ENCODE measurements around the gene ACACA.

Gene ACACA

DNA sequence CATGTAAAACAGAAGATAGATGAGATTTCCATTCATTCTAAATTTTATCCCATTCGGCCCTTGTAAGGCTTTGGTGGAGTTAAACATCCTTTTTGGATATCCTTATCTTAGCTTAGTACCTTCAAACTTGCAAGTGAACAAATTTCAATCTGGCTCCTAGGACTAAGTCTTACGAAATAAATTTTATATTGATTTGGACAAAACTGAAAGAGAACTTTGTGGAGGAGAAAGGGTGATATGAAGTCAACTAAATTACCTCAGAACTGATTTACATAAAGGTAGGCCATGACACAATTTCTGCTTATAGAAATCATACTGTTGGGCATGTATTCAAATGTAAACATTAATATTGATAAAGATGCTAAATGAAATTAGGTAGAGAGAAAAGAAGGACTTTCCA lies 206.1 kb downstream of the ACACA start:
- DNase-seq (ENCODE audit: insufficient read length, low spot score) = no peak
- no peak for FAIRE-seq
- TF ChIP-seq POU2F2 (IDR thresholded peaks at IDR 0.05; ENCODE audit: low read depth, low read length) = no peak
- TF ChIP-seq POLR2AphosphoS5 (IDR thresholded peaks at IDR 0.05; ENCODE audit: low read depth, low read length) = no peak
- TF ChIP-seq TAF1 (IDR thresholded peaks at IDR 0.05; ENCODE audit: low read depth, low read length) = no peak
- TF ChIP-seq POLR2A (IDR thresholded peaks at IDR 0.05; ENCODE audit: low read depth, low read length) = no peak
- TF ChIP-seq PAX5 (IDR thresholded peaks at IDR 0.05; ENCODE audit: insufficient read depth, low read length, severe bottlenecking) = no peak
- no peak for TF ChIP-seq SPI1 (IDR thresholded peaks at IDR 0.05; ENCODE audit: low read depth, low read length)

DNA sequence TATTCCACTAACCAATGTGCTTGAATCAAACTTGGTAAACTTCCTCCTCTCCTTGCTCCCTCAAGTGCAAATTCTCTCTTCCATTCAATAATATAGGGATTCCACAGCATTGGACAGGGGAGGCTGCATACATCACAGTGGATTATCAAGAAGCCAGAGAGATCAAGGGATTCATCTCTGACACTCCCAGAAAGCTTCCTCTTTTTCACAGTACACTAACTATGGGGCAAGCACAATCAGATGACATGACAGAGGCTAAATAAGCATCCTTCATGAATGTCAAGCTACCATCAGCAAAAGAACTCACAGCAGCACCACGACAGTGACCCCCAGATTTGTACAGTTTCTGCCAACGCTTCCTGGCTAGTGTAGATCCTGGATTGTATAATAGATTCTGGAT lies 209.3 kb downstream of the ACACA start:
- no peak for FAIRE-seq
- TF ChIP-seq POLR2AphosphoS5 (IDR thresholded peaks at IDR 0.05; ENCODE audit: low read depth, low read length) (no peak), SPI1 (IDR thresholded peaks at IDR 0.05; ENCODE audit: low read depth, low read length) (no peak), PAX5 (IDR thresholded peaks at IDR 0.05; ENCODE audit: insufficient read depth, low read length, severe bottlenecking) (no peak), POU2F2 (IDR thresholded peaks at IDR 0.05; ENCODE audit: low read depth, low read length) (no peak)
- DNase-seq (ENCODE audit: insufficient read length, low spot score) = no peak

DNA sequence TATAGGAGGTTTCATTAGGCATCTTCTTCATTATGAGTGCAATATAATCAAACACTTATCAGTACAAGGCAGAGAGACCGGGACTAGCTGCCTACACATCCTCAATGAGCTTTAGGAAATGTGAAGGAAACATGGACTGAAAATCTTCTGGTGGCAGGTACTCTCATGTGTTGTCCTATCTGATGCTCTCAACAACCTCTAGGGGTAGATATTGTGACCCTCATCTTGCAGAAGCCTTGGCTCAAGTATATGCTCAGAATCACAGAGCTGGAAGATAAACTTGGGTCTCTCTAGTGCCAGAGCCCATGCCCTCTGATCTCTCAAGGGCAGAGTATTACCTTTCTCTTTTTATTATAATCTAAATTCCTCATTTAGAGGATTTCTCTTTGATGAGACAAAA lies 212.4 kb downstream of the ACACA start:
- DNase-seq (ENCODE audit: insufficient read length, low spot score) (no peak), FAIRE-seq (no peak)
- TF ChIP-seq POLR2A (IDR thresholded peaks at IDR 0.05; ENCODE audit: low read depth, low read length) (no peak), POLR2AphosphoS5 (IDR thresholded peaks at IDR 0.05; ENCODE audit: low read depth, low read length) (no peak), POU2F2 (IDR thresholded peaks at IDR 0.05; ENCODE audit: low read depth, low read length) (no peak), PAX5 (IDR thresholded peaks at IDR 0.05; ENCODE audit: insufficient read depth, low read length, severe bottlenecking) (no peak), TAF1 (IDR thresholded peaks at IDR 0.05; ENCODE audit: low read depth, low read length) (no peak), SPI1 (IDR thresholded peaks at IDR 0.05; ENCODE audit: low read depth, low read length) (no peak)

DNA sequence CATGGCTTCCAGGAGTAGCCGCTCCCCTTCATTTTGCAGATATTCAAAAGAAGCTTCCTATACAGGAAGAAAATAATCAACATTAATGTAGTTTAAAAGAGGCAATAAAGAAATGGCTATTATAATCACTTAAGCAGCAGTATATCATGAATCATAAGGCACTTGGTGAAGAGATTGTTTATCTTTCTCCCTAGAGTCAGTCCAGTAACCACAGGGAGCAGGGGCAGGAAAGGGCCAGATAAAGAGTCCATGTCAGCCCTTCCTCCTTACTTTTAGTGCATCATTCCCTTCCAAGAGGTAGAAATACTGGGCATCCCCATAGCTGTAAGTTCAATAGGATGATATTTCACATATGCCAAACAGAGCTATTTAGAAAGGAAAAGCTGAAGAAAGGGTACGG lies 215.4 kb downstream of the ACACA start:
- FAIRE-seq (no peak), DNase-seq (ENCODE audit: insufficient read length, low spot score) (no peak)
- no peak for TF ChIP-seq TAF1 (IDR thresholded peaks at IDR 0.05; ENCODE audit: low read depth, low read length)
- no peak for TF ChIP-seq SPI1 (IDR thresholded peaks at IDR 0.05; ENCODE audit: low read depth, low read length)
- TF ChIP-seq POU2F2 (IDR thresholded peaks at IDR 0.05; ENCODE audit: low read depth, low read length) = no peak

DNA sequence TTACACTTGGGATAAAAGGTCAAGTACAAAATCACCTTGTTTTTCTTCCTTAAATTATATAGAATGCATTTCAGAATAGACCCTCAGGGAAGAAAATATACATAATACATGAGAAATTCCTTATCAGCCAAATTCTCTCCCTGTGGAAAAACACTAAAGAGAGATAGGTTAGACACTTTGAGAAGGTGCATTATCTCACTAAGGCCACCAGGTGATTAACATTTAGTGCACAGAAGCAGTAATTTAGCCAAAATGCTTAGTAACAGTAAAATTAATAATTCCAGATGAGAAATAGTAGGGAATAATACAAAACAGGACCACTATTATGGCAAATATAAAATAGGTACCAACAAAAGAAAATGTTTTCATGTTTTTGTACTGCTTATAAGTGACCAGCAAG lies 216.1 kb downstream of the ACACA start:
- TF ChIP-seq POLR2A (IDR thresholded peaks at IDR 0.05; ENCODE audit: low read depth, low read length) (no peak), SPI1 (IDR thresholded peaks at IDR 0.05; ENCODE audit: low read depth, low read length) (no peak), POU2F2 (IDR thresholded peaks at IDR 0.05; ENCODE audit: low read depth, low read length) (no peak), POLR2AphosphoS5 (IDR thresholded peaks at IDR 0.05; ENCODE audit: low read depth, low read length) (no peak), TAF1 (IDR thresholded peaks at IDR 0.05; ENCODE audit: low read depth, low read length) (no peak), PAX5 (IDR thresholded peaks at IDR 0.05; ENCODE audit: insufficient read depth, low read length, severe bottlenecking) (no peak)
- no peak for DNase-seq (ENCODE audit: insufficient read length, low spot score)
- FAIRE-seq = no peak

DNA sequence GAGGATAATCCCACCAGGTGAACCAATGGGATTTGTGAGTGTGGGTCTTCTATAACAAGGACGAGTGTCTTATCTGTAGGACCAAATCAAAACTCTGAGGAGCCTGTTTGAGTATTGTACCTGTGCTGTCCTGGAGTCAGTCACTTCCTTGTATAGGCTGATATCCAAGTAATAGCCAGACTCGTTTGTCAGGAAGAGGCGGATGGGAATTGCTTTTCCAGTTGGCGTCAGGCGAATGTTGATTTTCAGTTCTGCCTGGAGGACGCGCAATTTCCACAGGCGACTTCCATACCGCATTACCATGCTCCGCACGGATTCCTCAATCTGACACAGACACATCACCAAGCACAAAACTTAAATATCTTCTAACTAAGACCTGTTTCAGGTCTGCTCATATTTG lies 218.5 kb downstream of the ACACA start:
- no peak for DNase-seq (ENCODE audit: insufficient read length, low spot score)
- FAIRE-seq = no peak
- TF ChIP-seq TAF1 (IDR thresholded peaks at IDR 0.05; ENCODE audit: low read depth, low read length) (no peak), POLR2A (IDR thresholded peaks at IDR 0.05; ENCODE audit: low read depth, low read length) (no peak), SPI1 (IDR thresholded peaks at IDR 0.05; ENCODE audit: low read depth, low read length) (no peak), PAX5 (IDR thresholded peaks at IDR 0.05; ENCODE audit: insufficient read depth, low read length, severe bottlenecking) (no peak), POLR2AphosphoS5 (IDR thresholded peaks at IDR 0.05; ENCODE audit: low read depth, low read length) (no peak), POU2F2 (IDR thresholded peaks at IDR 0.05; ENCODE audit: low read depth, low read length) (no peak)

DNA sequence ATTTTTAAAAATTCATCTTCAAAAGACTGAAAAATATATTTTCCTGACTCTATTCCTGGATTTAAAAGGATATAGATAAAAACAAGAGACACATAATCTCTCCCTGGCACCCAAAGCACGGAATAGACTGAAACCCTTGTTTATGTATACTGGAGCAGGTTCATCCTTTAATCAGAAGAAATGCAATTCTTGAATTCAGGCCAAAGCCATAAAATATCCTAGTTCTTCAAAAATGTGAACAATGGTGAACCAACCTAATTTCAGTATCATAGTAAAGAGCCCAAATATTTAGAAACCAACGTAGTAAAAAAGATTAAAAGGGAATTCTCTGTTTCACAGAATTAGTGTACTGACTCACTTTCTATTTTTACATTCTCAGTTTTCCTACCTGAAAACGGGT lies 219.4 kb downstream of the ACACA start:
- no peak for DNase-seq (ENCODE audit: insufficient read length, low spot score)
- TF ChIP-seq PAX5 (IDR thresholded peaks at IDR 0.05; ENCODE audit: insufficient read depth, low read length, severe bottlenecking) (no peak), POU2F2 (IDR thresholded peaks at IDR 0.05; ENCODE audit: low read depth, low read length) (no peak), TAF1 (IDR thresholded peaks at IDR 0.05; ENCODE audit: low read depth, low read length) (no peak), POLR2A (IDR thresholded peaks at IDR 0.05; ENCODE audit: low read depth, low read length) (no peak), POLR2AphosphoS5 (IDR thresholded peaks at IDR 0.05; ENCODE audit: low read depth, low read length) (no peak), SPI1 (IDR thresholded peaks at IDR 0.05; ENCODE audit: low read depth, low read length) (no peak)
- no peak for FAIRE-seq

DNA sequence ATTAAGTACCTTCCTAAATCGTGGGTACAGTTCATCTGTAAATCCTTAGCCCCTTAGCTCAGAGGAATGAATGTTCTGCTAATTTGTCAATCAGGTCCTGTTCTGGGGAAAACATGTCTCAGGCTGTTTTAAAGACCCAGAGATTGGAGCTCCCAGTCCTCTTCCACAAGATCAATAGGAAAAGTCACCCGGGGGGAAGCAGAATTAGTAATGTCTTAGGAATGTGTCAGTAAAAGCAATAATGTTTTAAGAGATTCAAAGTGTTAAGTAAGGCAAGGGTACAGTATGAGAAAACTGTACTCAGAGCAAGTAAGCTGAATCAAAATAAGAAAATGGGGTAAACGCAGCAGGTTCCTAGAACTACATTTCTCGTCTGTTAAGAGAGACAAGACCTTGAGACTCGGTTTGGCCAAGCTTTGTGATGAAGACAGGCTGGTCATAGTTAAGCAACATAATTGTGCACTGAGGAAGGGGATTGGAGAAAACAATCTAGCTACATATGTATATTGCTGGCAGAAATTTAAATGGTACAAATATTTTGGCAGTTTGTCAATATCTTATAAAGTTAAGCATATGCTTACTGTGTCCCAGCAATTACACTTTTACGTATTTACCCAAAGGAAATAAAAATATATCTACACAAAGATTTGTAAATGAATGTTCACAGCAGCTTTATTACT lies 223.7 kb downstream of the ACACA start:
- FAIRE-seq = no peak
- no peak for TF ChIP-seq POLR2A (IDR thresholded peaks at IDR 0.05; ENCODE audit: low read depth, low read length)
- no peak for TF ChIP-seq PAX5 (IDR thresholded peaks at IDR 0.05; ENCODE audit: insufficient read depth, low read length, severe bottlenecking)
- no peak for TF ChIP-seq POU2F2 (IDR thresholded peaks at IDR 0.05; ENCODE audit: low read depth, low read length)
- TF ChIP-seq TAF1 (IDR thresholded peaks at IDR 0.05; ENCODE audit: low read depth, low read length) = no peak
- TF ChIP-seq POLR2AphosphoS5 (IDR thresholded peaks at IDR 0.05; ENCODE audit: low read depth, low read length) = no peak
- TF ChIP-seq SPI1 (IDR thresholded peaks at IDR 0.05; ENCODE audit: low read depth, low read length) = no peak
- DNase-seq (ENCODE audit: insufficient read length, low spot score) = no peak

DNA sequence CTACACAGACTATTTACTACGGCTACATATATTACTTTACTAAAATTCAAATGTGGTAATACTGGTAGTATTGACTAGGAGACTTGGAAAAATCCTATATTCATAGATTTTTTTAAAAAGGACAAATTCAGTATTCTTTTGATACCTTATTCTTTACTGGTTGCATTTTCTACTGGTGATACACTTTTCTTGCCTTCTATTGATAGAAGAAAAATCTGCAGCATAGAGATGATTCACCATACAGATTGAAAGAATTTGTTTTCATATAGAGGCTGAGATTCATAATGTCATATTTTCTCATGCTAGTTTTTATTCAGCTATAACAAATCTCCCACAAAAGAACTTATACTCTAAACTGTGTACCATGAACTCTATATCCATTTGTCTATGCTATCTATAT lies 226.3 kb downstream of the ACACA start:
- FAIRE-seq = no peak
- DNase-seq (ENCODE audit: insufficient read length, low spot score) = no peak
- no peak for TF ChIP-seq POLR2A (IDR thresholded peaks at IDR 0.05; ENCODE audit: low read depth, low read length)

DNA sequence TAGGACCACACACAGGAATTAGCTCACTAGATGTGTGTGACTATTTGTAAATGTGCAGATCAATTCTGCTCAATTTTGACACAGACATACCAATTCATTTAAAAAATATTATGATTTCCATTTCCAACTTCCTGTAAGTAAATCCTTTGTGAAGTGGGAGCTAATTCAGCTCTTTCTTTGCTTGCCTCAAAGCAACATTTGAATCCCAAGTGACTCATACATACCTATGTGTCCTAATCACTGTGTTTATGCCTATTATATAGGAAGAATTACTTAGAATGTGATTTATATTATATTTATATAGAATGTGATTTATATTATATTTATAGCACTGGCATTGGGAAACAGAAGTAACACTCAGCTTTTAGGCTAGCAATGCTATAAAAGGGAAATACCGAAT lies 226.7 kb downstream of the ACACA start:
- no peak for DNase-seq (ENCODE audit: insufficient read length, low spot score)
- no peak for FAIRE-seq
- no peak for TF ChIP-seq PAX5 (IDR thresholded peaks at IDR 0.05; ENCODE audit: insufficient read depth, low read length, severe bottlenecking)
- no peak for TF ChIP-seq POU2F2 (IDR thresholded peaks at IDR 0.05; ENCODE audit: low read depth, low read length)
- no peak for TF ChIP-seq POLR2A (IDR thresholded peaks at IDR 0.05; ENCODE audit: low read depth, low read length)
- TF ChIP-seq SPI1 (IDR thresholded peaks at IDR 0.05; ENCODE audit: low read depth, low read length) = no peak
- TF ChIP-seq TAF1 (IDR thresholded peaks at IDR 0.05; ENCODE audit: low read depth, low read length) = no peak
- no peak for TF ChIP-seq POLR2AphosphoS5 (IDR thresholded peaks at IDR 0.05; ENCODE audit: low read depth, low read length)

All from GM12891 (cell line).